NCI-H2107 treated with DMSO at 0.1 percent for 48 hours (cell line): ENCODE measurements around the gene OR1N1.
"Not testable (repeated sequence)": the region's sequence is repeated elsewhere in the genome, so short reads cannot be mapped to it uniquely, and the experiment has no call there.

Experiments
- DNase-seq: peaks from one replicate; lab custom pipeline; 2025; ENCODE audit not compliant: unreplicated experiment; lab: John Stamatoyannopoulos, UW

The OR1N1 gene, protein sequence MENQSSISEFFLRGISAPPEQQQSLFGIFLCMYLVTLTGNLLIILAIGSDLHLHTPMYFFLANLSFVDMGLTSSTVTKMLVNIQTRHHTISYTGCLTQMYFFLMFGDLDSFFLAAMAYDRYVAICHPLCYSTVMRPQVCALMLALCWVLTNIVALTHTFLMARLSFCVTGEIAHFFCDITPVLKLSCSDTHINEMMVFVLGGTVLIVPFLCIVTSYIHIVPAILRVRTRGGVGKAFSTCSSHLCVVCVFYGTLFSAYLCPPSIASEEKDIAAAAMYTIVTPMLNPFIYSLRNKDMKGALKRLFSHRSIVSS

GRCh38 chr9:122527193-122527592, at the start of gene OR1N1:
Gene OR1N1 (minus strand): TSS chr9:122527293. CDS start chr9:122527293, 0 bp downstream.
- DNase-seq = no peak

- no peak for DNase-seq
These were observed 45.4 kb upstream of the OR1N1 start for GRCh38 chr9:122572456-122572855.

GRCh38 chr9:122567901-122568300, 40.8 kb upstream of the OR1N1 start:
- no peak for DNase-seq

- no peak for DNase-seq
These were observed 35.2 kb upstream of the OR1N1 start for GRCh38 chr9:122562134-122562760.

DNA sequence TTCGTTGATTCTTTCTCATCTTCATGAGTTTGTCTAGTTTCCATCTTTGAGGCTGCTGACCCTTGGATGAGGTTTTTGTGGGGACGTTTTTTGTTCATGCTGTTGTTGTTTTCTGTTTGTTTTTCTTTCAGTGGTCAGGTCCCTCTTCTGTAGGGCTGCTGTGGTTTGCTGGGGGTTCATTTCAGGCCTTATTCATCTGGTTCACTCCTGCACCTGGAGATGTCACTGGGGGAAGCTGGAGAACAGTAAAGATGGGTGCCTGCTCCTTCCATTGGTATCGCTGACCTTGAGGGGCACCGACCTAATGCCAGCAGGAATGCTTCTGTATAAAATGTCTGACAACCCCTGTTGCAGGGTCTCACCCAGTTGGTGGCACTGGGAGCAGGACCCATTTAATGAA, 34.4 kb upstream of the OR1N1 start:
- no peak for DNase-seq

- DNase-seq = no peak
These were observed 25.7 kb upstream of the OR1N1 start, which contains the start of gene OR1N2 for GRCh38 chr9:122552812-122553211. Gene OR1N2 (plus strand): TSS chr9:122553112. CDS start chr9:122553212, 100 bp downstream.

DNA sequence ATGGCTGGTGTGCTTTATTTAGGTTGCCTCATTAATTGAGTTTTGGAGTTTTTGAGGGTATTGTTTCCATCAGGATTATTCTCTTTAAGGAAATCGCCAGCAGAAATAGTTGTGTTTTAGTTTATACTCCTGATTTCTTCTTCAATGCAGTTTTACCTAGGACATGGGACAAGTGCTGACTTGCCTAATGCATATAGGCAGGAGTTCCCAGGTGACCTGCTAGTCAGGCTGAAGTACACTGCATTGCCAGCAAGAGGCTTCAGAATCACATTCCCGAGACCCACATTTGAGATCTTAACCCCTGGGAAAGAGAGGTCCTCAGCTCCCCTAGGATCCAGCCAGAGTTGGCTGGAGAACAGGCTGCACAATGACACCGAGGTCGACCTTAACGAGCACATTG, 24.3 kb upstream of the OR1N1 start:
- DNase-seq = no peak

GRCh38 chr9:122546196-122546595, 19.1 kb upstream of the OR1N1 start:
- DNase-seq = no peak

- no peak for DNase-seq
These were observed 11.7 kb upstream of the OR1N1 start for GRCh38 chr9:122538757-122539156.

DNA sequence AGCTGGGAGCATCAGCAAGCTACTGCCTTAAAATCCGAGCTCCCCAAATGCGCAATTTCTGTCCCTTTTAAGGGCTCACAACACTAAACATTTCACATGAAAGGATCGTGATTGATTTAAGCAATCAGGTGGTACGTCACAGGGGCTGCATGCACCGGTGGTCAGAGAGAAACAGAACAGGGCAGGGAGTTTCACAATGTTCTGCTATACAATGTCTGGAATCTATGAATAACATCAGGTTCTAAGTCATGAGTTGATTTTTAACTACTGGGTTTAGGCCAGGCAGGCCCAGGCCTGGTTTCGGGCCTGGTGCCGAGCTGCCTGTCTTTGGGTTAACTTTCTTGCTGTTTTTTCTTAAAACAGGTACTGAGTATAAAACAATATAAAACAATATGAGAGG, 10.0 kb upstream of the OR1N1 start:
- DNase-seq = not testable (repeated sequence)

DNA sequence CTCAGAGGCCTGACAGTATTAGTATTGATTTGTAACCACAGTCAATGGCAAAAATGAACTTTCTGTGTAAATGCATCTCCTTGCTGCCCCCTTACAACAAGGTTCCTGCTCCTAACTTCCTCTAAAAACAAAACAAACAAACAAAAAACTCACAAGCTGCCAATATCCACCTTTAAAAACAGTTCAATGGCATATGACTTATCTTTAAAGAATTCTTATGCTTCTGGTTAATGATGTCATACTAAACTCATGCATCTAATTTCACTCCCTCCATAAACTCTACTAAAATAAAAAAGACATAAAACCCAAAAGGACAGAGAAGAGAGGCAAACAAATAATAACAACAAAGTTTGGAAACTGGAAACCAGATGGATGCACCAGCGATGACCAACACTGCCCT, 9.0 kb upstream of the OR1N1 start:
- no peak for DNase-seq

- not testable (repeated sequence) for DNase-seq
These were observed 4.1 kb upstream of the OR1N1 start for GRCh38 chr9:122531157-122531556.

- DNase-seq = no peak
These were observed 491 bp downstream of the OR1N1 start for GRCh38 chr9:122526602-122527001.

DNA sequence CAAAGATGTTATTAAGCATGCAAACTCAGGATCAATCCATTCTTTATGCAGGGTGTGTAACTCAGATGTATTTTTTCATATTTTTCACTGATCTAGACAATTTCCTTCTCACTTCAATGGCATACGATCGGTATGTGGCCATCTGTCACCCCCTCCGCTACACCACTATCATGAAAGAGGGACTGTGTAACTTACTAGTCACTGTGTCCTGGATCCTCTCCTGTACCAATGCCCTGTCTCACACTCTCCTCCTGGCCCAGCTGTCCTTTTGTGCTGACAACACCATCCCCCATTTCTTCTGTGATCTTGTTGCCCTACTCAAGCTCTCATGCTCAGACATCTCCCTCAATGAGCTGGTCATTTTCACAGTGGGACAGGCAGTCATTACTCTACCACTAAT, 7.7 kb downstream of the OR1N1 start:
- DNase-seq = no peak

- no peak for DNase-seq
These were observed 8.3 kb downstream of the OR1N1 start, which contains the start of gene OR1J4 for GRCh38 chr9:122518841-122519240. Gene OR1J4 (plus strand): TSS chr9:122519141. CDS start chr9:122519141, 0 bp downstream.

DNA sequence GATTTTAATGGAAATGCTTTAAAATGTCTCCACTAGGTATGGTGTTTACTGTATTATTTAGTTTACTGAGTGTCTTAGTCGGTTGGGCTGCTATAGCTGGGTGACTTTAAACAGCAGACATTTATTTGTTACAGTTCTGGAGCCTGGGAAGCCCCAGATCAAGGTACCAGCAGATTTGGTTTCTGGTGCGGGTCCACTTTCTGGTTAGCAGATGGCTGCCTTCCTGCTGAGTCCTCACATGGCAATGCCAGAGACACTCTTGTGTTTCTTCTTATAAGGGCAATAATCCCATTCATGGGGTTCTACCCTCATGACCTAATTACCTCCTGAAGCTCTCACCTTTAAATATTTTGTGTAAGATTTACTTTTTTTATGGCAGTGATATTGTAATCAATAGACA, 8.9 kb downstream of the OR1N1 start:
- no peak for DNase-seq

GRCh38 chr9:122510502-122510901, 16.6 kb downstream of the OR1N1 start, which contains the start of gene OR1J2:
Gene OR1J2 (plus strand): TSS chr9:122510802. CDS start chr9:122510802, 0 bp downstream.
- no peak for DNase-seq

DNA sequence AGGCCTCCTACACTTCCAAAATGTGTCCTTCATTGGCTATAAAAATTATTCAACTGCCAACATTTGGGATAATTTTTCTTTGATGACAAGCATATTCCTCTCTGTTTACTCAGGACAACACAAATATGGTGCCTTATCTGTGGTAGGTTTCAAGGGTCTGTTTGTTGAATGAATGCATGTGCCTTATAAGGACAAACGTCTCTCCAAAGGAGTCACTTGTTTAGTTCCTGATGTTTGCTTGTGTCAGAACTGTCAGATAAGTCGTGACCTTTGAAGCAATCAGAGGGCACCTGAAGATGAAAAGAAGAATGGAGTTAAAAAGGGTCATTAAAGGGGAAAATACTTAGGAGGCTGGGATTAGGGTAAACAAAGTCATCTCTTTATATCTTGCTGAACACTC, 20.1 kb downstream of the OR1N1 start:
- no peak for DNase-seq

GRCh38 chr9:122498883-122499288, 28.2 kb downstream of the OR1N1 start:
- no peak for DNase-seq

- no peak for DNase-seq
These were observed 48.0 kb downstream of the OR1N1 start for GRCh38 chr9:122479062-122479461.

DNA sequence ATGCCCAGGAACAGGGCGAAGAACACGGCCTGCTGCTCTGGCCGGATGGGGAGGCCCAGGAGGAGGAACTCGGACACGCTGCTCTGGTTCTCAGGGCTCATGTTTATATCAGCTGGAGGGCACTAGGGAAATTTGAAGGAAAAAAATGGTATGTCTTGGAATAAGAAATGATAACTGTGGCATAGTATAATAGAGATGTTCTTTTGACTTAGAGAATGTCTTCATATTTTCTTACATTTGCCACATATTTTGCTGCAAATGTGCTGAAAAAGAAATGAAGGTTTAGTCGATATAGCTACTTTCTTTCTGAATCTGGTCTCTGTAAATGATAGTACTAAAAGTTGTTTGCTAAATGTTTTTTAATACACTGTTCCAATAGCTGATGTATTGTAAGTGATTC, 49.3 kb downstream of the OR1N1 start, which contains the start of gene OR1J1:
TSS of gene OR1J1 (minus strand) at position 101 of the 400 bp plus-strand sequence. CDS start at position 101, 0 bp downstream.
- no peak for DNase-seq

GRCh38 chr9:122477346-122477745, 49.7 kb downstream of the OR1N1 start:
- DNase-seq = no peak
